Caco-2 (cell line): ENCODE results near the gene TGM1. TPM values are rescaled to one million over a fixed set of nuclear protein-coding genes. Genes with fewer than 3 reads are reported as not detected.

Experiments used
- BruUV-seq: library from RNA; stranded (reverse); fragments of 400-500 nt; replicated peaks from 2 replicates; lab custom pipeline; 2021; lab: Mats Ljungman, UMichigan
- CTCF ChIA-PET: fragments of 300-600 bp; sonication (Branson Sonifier 250); formaldehyde crosslinking; loops from one replicate; lab custom pipeline; 2022; ENCODE audit warnings: antibody characterized with exemption; lab: Charles Lee
- POLR2A ChIA-PET: fragments of 300-600 bp; sonication (Branson Sonifier 250); formaldehyde crosslinking; loops from one replicate; lab custom pipeline; 2022; ENCODE audit warnings: antibody characterized with exemption; lab: Charles Lee
- DNase-seq, 2 experiments: peaks; one replicate each; pipeline versions ENCODE4 v3.0.0 to v3.0.0-alpha.2; 2020 to 2022
- H3K27me3 ChIP-seq: replicated peaks from 2 replicates; pipeline ENCODE4 v1.6.0; 2011; ENCODE audit warnings: low read length; ENCODE audit not compliant: control insufficient read depth, insufficient read depth
- H3K36me3 ChIP-seq: 2 replicates; pipeline ENCODE4 v1.5.1; 2011; ENCODE audit warnings: low read length; ENCODE audit not compliant: control insufficient read depth, insufficient read depth
- H3K4me1 ChIP-seq: fragments of 250-450 bp; sonication (Bioruptor Pico); 2 replicates; pipeline ENCODE4 v1.5.1; 2020; ENCODE audit warnings: mild to moderate bottlenecking
- H3K4me3 ChIP-seq: 2 replicates; pipeline ENCODE4 v1.5.1; 2011; ENCODE audit warnings: low read depth, mild to moderate bottlenecking, control low read depth, low read length
- H3K9me3 ChIP-seq: fragments of 250-450 bp; sonication (Bioruptor Pico); 2 replicates; pipeline ENCODE4 v1.5.1; 2020; ENCODE audit warnings: mild to moderate bottlenecking, moderate library complexity
- H3K27ac Mint-ChIP-seq: one replicate; pipeline ENCODE4 v1.8.0; 2022; ENCODE audit warnings: mixed read lengths; ENCODE audit not compliant: unreplicated experiment
- H3K27me3 Mint-ChIP-seq: one replicate; pipeline ENCODE4 v1.8.0; 2022; ENCODE audit warnings: mixed read lengths; ENCODE audit not compliant: insufficient read depth, unreplicated experiment
- H3K36me3 Mint-ChIP-seq: one replicate; pipeline ENCODE4 v1.8.0; 2022; ENCODE audit warnings: mild to moderate bottlenecking, mixed read lengths; ENCODE audit not compliant: insufficient read depth, unreplicated experiment
- H3K4me1 Mint-ChIP-seq: one replicate; pipeline ENCODE4 v1.8.0; 2022; ENCODE audit warnings: low read depth, mixed read lengths; ENCODE audit not compliant: unreplicated experiment
- H3K4me3 Mint-ChIP-seq: one replicate; pipeline ENCODE4 v1.8.0; 2022; ENCODE audit warnings: mild to moderate bottlenecking, moderate library complexity, mixed read lengths; ENCODE audit not compliant: unreplicated experiment
- H3K9me3 Mint-ChIP-seq: one replicate; pipeline ENCODE4 v1.8.0; 2022; ENCODE audit warnings: mixed read lengths; ENCODE audit not compliant: unreplicated experiment
- intact Hi-C: fragments of 100-400 bp; cut with micrococcal nuclease; formaldehyde crosslinking; loops from one replicate; pipeline ENCODE4 v1.10.0; 2022; ENCODE audit not compliant: unreplicated experiment
- total RNA-seq: library from RNA; stranded (reverse); gene quantifications from 2 replicates; pipeline ENCODE4 v1.2.3, GENCODE V29; 2022
- TF ChIP-seq, protein P1 (sequence below), 2 experiments: fragments of 200-600 bp in 1 of 2; IDR thresholded peaks; 1 replicate in 1 of 2; 2 replicates in 1 of 2; pipeline versions ENCODE4 v1.5.1 to v1.8.0; 2011 to 2022; ENCODE audit warnings: antibody characterized with exemption in 1 of 2, control low read depth in 1 of 2, inconsistent platforms in 1 of 2, low read depth in 1 of 2, low read length in 1 of 2, mild to moderate bottlenecking in 1 of 2, moderate library complexity in 1 of 2; ENCODE audit not compliant: insufficient read depth in 1 of 2, severe bottlenecking in 1 of 2, unreplicated experiment in 1 of 2

The TGM1 gene
- total RNA-seq, 1 experiment from 2014 or later, result 5.9 TPM

DNA sequence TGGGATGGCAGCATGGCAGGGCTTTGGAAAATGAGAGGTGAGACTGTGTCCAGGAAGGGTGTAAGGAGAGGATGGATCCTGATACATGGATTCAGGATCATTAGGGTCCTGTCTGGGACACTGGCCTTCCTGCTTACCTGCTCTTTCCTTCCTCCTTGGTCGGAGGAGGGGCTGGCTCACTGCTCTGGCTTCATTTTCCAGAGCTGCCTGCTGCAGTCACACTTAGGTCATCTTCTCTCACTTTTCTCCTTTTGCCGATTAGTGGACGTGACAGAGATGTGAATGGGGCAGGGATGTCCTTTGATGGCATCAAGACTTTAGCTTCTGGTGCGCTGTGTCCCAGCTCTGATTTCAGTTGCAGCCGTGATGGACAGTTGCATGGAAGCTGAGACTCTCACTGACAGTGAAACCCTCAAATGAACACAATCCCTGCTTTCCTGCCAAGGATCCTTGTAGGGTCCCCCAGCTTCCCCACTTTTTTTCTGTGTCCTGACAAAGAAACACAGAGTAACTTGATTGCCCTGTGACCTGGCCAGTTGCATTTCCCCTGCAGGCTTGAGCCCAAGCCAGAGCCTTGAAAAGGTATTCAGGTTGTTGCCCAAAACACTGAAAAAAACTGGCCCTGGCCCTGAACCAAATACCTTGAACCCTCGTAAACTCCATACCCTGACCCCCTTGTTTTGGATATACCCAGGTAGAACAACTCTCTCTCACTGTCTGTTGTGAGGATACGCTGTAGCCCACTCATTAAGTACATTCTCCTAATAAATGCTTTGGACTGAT is 45.6 kb upstream of the TGM1 start:
- POLR2A ChIA-PET, result interaction anchor here (0.5 to 1.6 kb wide), 6 partner anchors 9 to 113 kb away, joined by 3 to 11 read pairs (median 4); partner anchors contain the start of genes CHMP4A, DHRS1, NOP9 and TINF2
- no peaks in the 10 kb centered on the region for H3K27me3 ChIP-seq
- no TSS peak for BruUV-seq
- Mint-ChIP-seq H3K4me3 (peak overlapping the region; percentile 56), H3K27ac (peak overlapping the region; percentile 74), H3K27me3 (no peaks in the 10 kb centered on the region), H3K36me3 (peaks cover 50% of the 10 kb centered on the region), H3K4me1 (peaks cover 21% of the 10 kb centered on the region), H3K9me3 (no peaks in the 10 kb centered on the region)
- H3K9me3 ChIP-seq, result no peaks in the 10 kb centered on the region
- intact Hi-C loops, result loop anchor here (1.0 kb wide), 3 partner anchors 9 to 65 kb away; partner anchors contain the start of genes DHRS1, NOP9 and RABGGTA
- TF ChIP-seq, protein P1, sequence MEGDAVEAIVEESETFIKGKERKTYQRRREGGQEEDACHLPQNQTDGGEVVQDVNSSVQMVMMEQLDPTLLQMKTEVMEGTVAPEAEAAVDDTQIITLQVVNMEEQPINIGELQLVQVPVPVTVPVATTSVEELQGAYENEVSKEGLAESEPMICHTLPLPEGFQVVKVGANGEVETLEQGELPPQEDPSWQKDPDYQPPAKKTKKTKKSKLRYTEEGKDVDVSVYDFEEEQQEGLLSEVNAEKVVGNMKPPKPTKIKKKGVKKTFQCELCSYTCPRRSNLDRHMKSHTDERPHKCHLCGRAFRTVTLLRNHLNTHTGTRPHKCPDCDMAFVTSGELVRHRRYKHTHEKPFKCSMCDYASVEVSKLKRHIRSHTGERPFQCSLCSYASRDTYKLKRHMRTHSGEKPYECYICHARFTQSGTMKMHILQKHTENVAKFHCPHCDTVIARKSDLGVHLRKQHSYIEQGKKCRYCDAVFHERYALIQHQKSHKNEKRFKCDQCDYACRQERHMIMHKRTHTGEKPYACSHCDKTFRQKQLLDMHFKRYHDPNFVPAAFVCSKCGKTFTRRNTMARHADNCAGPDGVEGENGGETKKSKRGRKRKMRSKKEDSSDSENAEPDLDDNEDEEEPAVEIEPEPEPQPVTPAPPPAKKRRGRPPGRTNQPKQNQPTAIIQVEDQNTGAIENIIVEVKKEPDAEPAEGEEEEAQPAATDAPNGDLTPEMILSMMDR (IDR thresholded peaks at IDR 0.05; ENCODE audit: insufficient read depth in 1 of 2, low read depth in 1 of 2, low read length in 1 of 2, severe bottlenecking in 1 of 2, unreplicated experiment in 1 of 2), result no peak
- CTCF ChIA-PET, result interaction anchor here (0.6 to 4.3 kb wide), 21 partner anchors 8 to 250 kb away, joined by 3 to 54 read pairs (median 4); partner anchors contain the start of genes CHMP4A, DHRS1, IRF9 and NOP9
- H3K4me3 ChIP-seq, result no peak overlapping the region
- H3K4me1 ChIP-seq, result peaks cover 21% of the 10 kb centered on the region
- DNase-seq, result no peak
- H3K36me3 ChIP-seq, result peaks cover 4% of the 10 kb centered on the region

DNA sequence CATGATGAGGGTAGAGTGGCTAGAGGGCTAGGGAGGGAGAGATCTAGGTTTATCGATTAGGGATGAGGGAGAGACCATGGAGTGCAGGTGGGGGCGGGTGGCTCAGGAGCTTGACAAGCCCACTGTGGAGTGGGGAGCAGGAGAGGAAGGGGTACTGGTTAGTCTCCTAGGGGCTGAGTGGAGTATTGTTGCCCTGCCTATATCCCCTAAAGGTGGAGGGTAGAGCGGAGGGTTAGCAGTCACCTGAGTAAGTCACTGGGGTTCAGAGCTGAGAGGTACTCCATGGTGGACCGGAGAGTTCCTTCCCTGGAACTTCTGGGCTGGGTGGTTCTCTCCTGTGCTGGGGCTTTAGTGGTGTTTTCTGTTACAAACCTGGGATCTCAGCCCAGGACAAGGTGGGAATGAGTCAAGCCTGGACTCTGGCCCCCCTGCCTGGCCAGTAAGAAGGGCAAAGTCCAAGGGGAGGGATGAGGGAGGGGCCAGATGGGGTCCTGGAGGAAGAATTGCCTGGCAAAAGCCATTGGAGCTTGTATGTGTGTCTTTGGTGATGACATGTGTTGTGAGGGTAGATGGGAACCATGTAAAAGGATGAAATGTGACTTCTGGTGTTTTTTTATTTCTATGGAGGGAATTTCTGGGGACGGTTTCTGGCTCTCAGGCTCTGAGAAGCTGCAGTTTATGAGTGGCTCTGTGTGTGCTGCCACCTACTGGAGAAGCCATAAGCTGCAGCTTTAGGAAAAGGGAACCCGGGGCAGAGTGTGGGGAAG is 44.8 kb upstream of the TGM1 start, which contains the start of gene CIDEB:
CIDEB (minus strand) TSS at position 403 of the 767 bp plus-strand sequence; CDS start at position 284, 119 bp downstream.
- Mint-ChIP-seq H3K4me3 (peak within 1 kb of the TSS; percentile 56), H3K36me3 (peaks cover 57% of the 10 kb centered on the region), H3K9me3 (no peaks in the 10 kb centered on the region), H3K27ac (peak within 1 kb of the TSS; percentile 74), H3K4me1 (peaks cover 21% of the 10 kb centered on the region), H3K27me3 (no peaks in the 10 kb centered on the region)
- peak; percentile 82 to 87 for DNase-seq
- peaks cover 4% of the 10 kb centered on the region for H3K36me3 ChIP-seq
- peak within 1 kb of the TSS; percentile 10 for H3K4me3 ChIP-seq
- no TSS peak for BruUV-seq
- H3K9me3 ChIP-seq, result no peaks in the 10 kb centered on the region
- CTCF ChIA-PET, result interaction anchor here (0.5 to 4.3 kb wide), 23 partner anchors 9 to 249 kb away, joined by 3 to 54 read pairs (median 4); partner anchors contain the start of genes CHMP4A, DHRS1, IRF9 and NOP9
- H3K4me1 ChIP-seq, result peaks cover 21% of the 10 kb centered on the region
- TF ChIP-seq, protein P1 (IDR thresholded peaks at IDR 0.05; ENCODE audit: insufficient read depth in 1 of 2, low read depth in 1 of 2, low read length in 1 of 2, severe bottlenecking in 1 of 2, unreplicated experiment in 1 of 2), result peak; percentile 89 to 94
- POLR2A ChIA-PET, result interaction anchor here (0.7 to 1.6 kb wide), 6 partner anchors 8 to 94 kb away, joined by 3 to 11 read pairs (median 4); partner anchors contain the start of genes CHMP4A, DHRS1, NOP9 and TINF2
- intact Hi-C loops, result loop anchor here (1.0 kb wide), 3 partner anchors 8 to 64 kb away; partner anchors contain the start of genes DHRS1, NOP9 and RABGGTA
- H3K27me3 ChIP-seq, result no peaks in the 10 kb centered on the region
